Measurements from ENCODE around the gene WSB1. TPM values are rescaled to one million over a fixed set of nuclear protein-coding genes. Genes with fewer than 3 reads are reported as not detected.

WSB1 gene
- total and polyA plus RNA-seq, 9 of the 15 experiments (the other 6 are each of a cell fraction or from before 2014, with no cell fraction given) = 22.8 to 229 (median 81.1) TPM

GRCh38 chr17:27360507-27360906, 66.6 kb downstream of the WSB1 start (continued):
- no peak for TF ChIP-seq ID3 (CRISPR knock-in tag; IDR thresholded peaks at IDR 0.05)
- TF ChIP-seq ID3 (tag; IDR thresholded peaks at IDR 0.05) = no peak
- 0 out of 4 replicates have a peak, but pooled peaks of 1 of the 2 experiments have one; percentile 15 for TF ChIP-seq KDM1A (IDR thresholded peaks at IDR 0.05)
- no peak for TF ChIP-seq HOXB6 (CRISPR knock-in tag; IDR thresholded peaks at IDR 0.05; ENCODE audit: borderline replicate concordance)
- TF ChIP-seq EHMT2 (IDR thresholded peaks at IDR 0.05) = peak; percentile 42; the same call in 1 of the 2 replicates
- no peak for TF ChIP-seq TGIF2 (CRISPR knock-in tag; IDR thresholded peaks at IDR 0.05)

DNA sequence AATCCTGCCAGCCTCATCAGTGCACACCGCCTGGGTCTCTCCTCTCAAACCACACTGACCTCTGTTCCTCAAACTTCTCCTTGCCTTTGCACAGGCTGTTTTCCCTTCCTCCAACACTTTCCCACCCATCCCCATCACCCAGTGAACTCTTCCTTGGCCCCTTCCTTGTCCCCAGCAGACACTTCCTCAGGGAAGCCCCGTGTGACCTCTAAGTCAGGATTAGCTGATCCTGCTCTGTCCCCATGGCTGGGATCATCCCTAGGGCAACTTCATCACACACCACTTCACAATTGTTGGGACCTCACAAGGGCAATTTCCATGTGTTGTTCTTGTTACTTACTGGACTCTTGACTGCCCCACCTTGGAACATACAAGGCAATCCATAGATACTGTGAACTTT, 67.8 kb downstream of the WSB1 start:
- H3K27ac ChIP-seq (ENCODE audit: extremely low read depth, low read depth, low read length) = no peak overlapping the region
- no peak for DNase-seq (ENCODE audit: extremely low read depth in 1 of 4, low spot score in 3 of 4)
- peak; percentile 11 for FAIRE-seq
- no peaks in the 10 kb centered on the region for H3K36me3 ChIP-seq (ENCODE audit: control insufficient read depth, insufficient read depth, low read length)
- CTCF ChIA-PET (ENCODE audit: low intra/inter-chr PET ratio) = no interaction called here
- no peak overlapping the region for H2AFZ ChIP-seq (ENCODE audit: low read depth, low read length)
- intact Hi-C loops (cut with micrococcal nuclease) = no loop called here
- in situ Hi-C loops (cut with MboI) = no loop called here
- BruUV-seq (replicated peaks) = no TSS peak
- no peaks in the 10 kb centered on the region for H3K9me3 ChIP-seq (replicated peaks; ENCODE audit: control insufficient read depth, insufficient read depth, low read depth, low read length)
- no peak overlapping the region for H3K4me3 ChIP-seq
- H3K79me2 ChIP-seq (ENCODE audit: control insufficient read depth, insufficient read depth, low read length) = no peaks in the 10 kb centered on the region
- peak overlapping the region in 1 of 2 experiments; percentile 50; a peak in 1 of 4 replicates for H3K9ac ChIP-seq (ENCODE audit: insufficient read depth in 1 of 2, low read depth in 2 of 2, low read length in 2 of 2)
- no peaks in the 10 kb centered on the region for H4K20me1 ChIP-seq (replicated peaks; ENCODE audit: control insufficient read depth, insufficient read depth, low read length)
- POLR2A ChIA-PET = interaction anchor here (1.0 to 1.7 kb wide), 3 partner anchors 9 to 15 kb away, joined by 3 to 5 read pairs (median 4); no protein-coding TSS in a partner anchor
- H3K9me1 ChIP-seq (ENCODE audit: control insufficient read depth, insufficient read depth, low read length) = no peaks in the 10 kb centered on the region
- no peaks in the 10 kb centered on the region for H3K27me3 ChIP-seq (ENCODE audit: control insufficient read depth in 2 of 2, insufficient read depth in 2 of 2, low read length in 2 of 2)
- H3K4me1 ChIP-seq (replicated peaks in 1 of 2; ENCODE audit: control insufficient read depth in 2 of 2, insufficient read depth in 2 of 2, low read length in 2 of 2) = peaks cover 24% of the 10 kb centered on the region in 2 experiments; a peak in 4 of 5 replicates
- ATAC-seq = no peak
- TF ChIP-seq, protein P1, sequence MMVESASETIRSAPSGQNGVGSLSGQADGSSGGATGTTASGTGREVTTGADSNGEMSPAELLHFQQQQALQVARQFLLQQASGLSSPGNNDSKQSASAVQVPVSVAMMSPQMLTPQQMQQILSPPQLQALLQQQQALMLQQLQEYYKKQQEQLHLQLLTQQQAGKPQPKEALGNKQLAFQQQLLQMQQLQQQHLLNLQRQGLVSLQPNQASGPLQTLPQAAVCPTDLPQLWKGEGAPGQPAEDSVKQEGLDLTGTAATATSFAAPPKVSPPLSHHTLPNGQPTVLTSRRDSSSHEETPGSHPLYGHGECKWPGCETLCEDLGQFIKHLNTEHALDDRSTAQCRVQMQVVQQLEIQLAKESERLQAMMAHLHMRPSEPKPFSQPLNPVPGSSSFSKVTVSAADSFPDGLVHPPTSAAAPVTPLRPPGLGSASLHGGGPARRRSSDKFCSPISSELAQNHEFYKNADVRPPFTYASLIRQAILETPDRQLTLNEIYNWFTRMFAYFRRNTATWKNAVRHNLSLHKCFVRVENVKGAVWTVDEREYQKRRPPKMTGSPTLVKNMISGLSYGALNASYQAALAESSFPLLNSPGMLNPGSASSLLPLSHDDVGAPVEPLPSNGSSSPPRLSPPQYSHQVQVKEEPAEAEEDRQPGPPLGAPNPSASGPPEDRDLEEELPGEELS (CRISPR knock-in tag; IDR thresholded peaks at IDR 0.05; ENCODE audit: borderline replicate concordance) = no peak
- no peak for TF ChIP-seq YBX1 (IDR thresholded peaks at IDR 0.05)
- no peak for TF ChIP-seq HCFC1 (IDR thresholded peaks at IDR 0.05; ENCODE audit: low read depth, low read length)
- no peak for TF ChIP-seq CC2D1A (IDR thresholded peaks at IDR 0.05)
- 61% methylated on average over 2 of the region's 2 CpGs for WGBS (ENCODE audit: insufficient coverage, low coverage, missing lambda C conversion rate)
- H3K4me2 ChIP-seq (ENCODE audit: insufficient read depth, low read length) = no peak overlapping the region
